Activated CD8-positive, alpha-beta memory T cell treated with anti-CD3 and anti-CD28 coated beads, Interleukin-2, amount 50 U/mL, for 1 hour (primary cell): ENCODE data around the gene PPP4R1.
"Not testable (repeated sequence)": the region's sequence is repeated elsewhere in the genome, so short reads cannot be mapped to it uniquely, and the experiment has no call there.

Experiments used
- DNase-seq: peaks from one replicate; pipeline ENCODE4 v3.0.0-alpha.2; 2020; ENCODE audit errors: extremely low read depth

Gene PPP4R1

GRCh38 chr18:9614401-9615279 is at the start of gene PPP4R1:
Gene PPP4R1, minus strand, starts transcription at chr18:9614559. Its CDS starts 75 bp downstream, at chr18:9614484.
- no peak for DNase-seq

GRCh38 chr18:9663377-9663776 is 49.0 kb upstream of the PPP4R1 start:
- DNase-seq: no peak

- DNase-seq: no peak
Observed at GRCh38 chr18:9661564-9661963, 47.2 kb upstream of the PPP4R1 start.

- DNase-seq: no peak
Observed at GRCh38 chr18:9659499-9660375, 45.4 kb upstream of the PPP4R1 start.

GRCh38 chr18:9658087-9658641 is 43.8 kb upstream of the PPP4R1 start:
- DNase-seq: no peak

GRCh38 chr18:9655232-9655767 is 40.9 kb upstream of the PPP4R1 start:
- no peak for DNase-seq

- DNase-seq: no peak
Observed at GRCh38 chr18:9653390-9653789, 39.0 kb upstream of the PPP4R1 start.

GRCh38 chr18:9649164-9649540 is 34.8 kb upstream of the PPP4R1 start:
- DNase-seq: no peak

- no peak for DNase-seq
Observed at GRCh38 chr18:9648431-9649163, 34.2 kb upstream of the PPP4R1 start.

- DNase-seq: no peak
Observed at GRCh38 chr18:9647496-9648323, 33.4 kb upstream of the PPP4R1 start.

GRCh38 chr18:9643549-9643948 is 29.2 kb upstream of the PPP4R1 start:
- DNase-seq: no peak

GRCh38 chr18:9642799-9643462 is 28.6 kb upstream of the PPP4R1 start:
- no peak for DNase-seq

GRCh38 chr18:9641081-9641480 is 26.7 kb upstream of the PPP4R1 start:
- DNase-seq: not testable (repeated sequence)

GRCh38 chr18:9638886-9639285 is 24.5 kb upstream of the PPP4R1 start:
- no peak for DNase-seq

GRCh38 chr18:9637036-9637767 is 22.8 kb upstream of the PPP4R1 start:
- no peak for DNase-seq

GRCh38 chr18:9634856-9635255 is 20.5 kb upstream of the PPP4R1 start:
- DNase-seq: no peak

GRCh38 chr18:9631814-9632496 is 17.6 kb upstream of the PPP4R1 start:
- DNase-seq: no peak

GRCh38 chr18:9630444-9630843 is 16.1 kb upstream of the PPP4R1 start:
- DNase-seq: no peak

GRCh38 chr18:9629709-9630108 is 15.3 kb upstream of the PPP4R1 start:
- DNase-seq: no peak
